CD14-positive monocyte (primary cell): Measurements from ENCODE around the gene NME2. TPM values are rescaled to one million over a fixed set of nuclear protein-coding genes. Genes with fewer than 3 reads are reported as not detected.

Experiments
- DNase-seq, 3 donors: peaks; one replicate each; pipeline ENCODE4 v3.0.0-alpha.2; 2011 to 2022
- H2AFZ ChIP-seq: 2 replicates; pipeline ENCODE4 v1.6.0; 2012; ENCODE audit warnings: mild to moderate bottlenecking, low read depth, low read length, inconsistent platforms; ENCODE audit not compliant: insufficient read depth, poor library complexity, severe bottlenecking
- H3K27ac ChIP-seq, 2 donors: 1 replicate in 1 of 2; 2 replicates in 1 of 2; pipeline ENCODE4 v1.5.1; 2012 to 2013; ENCODE audit warnings: low read length in 2 of 2, control low read depth in 1 of 2, inconsistent platforms in 1 of 2, low read depth in 1 of 2, mild to moderate bottlenecking in 1 of 2
- H3K27me3 ChIP-seq, 2 donors: one replicate each; pipeline versions ENCODE4 v1.6.0 to v1.6.1; 2011 to 2013; ENCODE audit warnings: low read length in 2 of 2; ENCODE audit not compliant: control insufficient read depth in 2 of 2, insufficient read depth in 2 of 2
- H3K36me3 ChIP-seq, 2 donors: replicated peaks in 1 of 2; 1 replicate in 1 of 2; 2 replicates in 1 of 2; pipeline versions ENCODE4 v1.5.1 to v1.6.1; 2012 to 2013; ENCODE audit warnings: low read length in 2 of 2, control low read depth in 1 of 2, inconsistent platforms in 1 of 2, mild to moderate bottlenecking in 1 of 2; ENCODE audit not compliant: insufficient read depth in 2 of 2, control insufficient read depth in 1 of 2
- H3K4me1 ChIP-seq, 2 donors: 1 replicate in 1 of 2; 2 replicates in 1 of 2; pipeline versions ENCODE4 v1.5.1 to v1.6.1; 2012 to 2013; ENCODE audit warnings: low read length in 2 of 2, control low read depth in 1 of 2, inconsistent platforms in 1 of 2, mild to moderate bottlenecking in 1 of 2, moderate library complexity in 1 of 2; ENCODE audit not compliant: insufficient read depth in 2 of 2, control insufficient read depth in 1 of 2
- H3K4me2 ChIP-seq: replicated peaks from 2 replicates; pipeline ENCODE3; 2012; ENCODE audit warnings: low read length, moderate library complexity, mild to moderate bottlenecking; ENCODE audit not compliant: poor library complexity, severe bottlenecking; ENCODE audit errors: extremely low read depth
- H3K4me3 ChIP-seq, 3 experiments: fragments of 200-600 bp in 1 of 3; sonication (generic) in 1 of 3; replicated peaks in 1 of 3; 1 replicate in 2 of 3; 2 replicates in 1 of 3; pipeline ENCODE4 v1.5.1; 2011 to 2013; ENCODE audit warnings: low read length in 3 of 3, mild to moderate bottlenecking in 3 of 3, control low read depth in 2 of 3, low read depth in 2 of 3, inconsistent platforms in 1 of 3, moderate library complexity in 1 of 3
- H3K79me2 ChIP-seq: 2 replicates; pipeline ENCODE4 v1.6.0; 2012; ENCODE audit warnings: mild to moderate bottlenecking, control low read depth, inconsistent platforms, low read length, moderate library complexity; ENCODE audit not compliant: insufficient read depth
- H3K9ac ChIP-seq: 2 replicates; pipeline ENCODE4 v1.6.0; 2017; ENCODE audit warnings: low read length, mild to moderate bottlenecking; ENCODE audit not compliant: insufficient read depth, poor library complexity, severe bottlenecking
- H3K9me3 ChIP-seq, 2 donors: replicated peaks in 1 of 2; 1 replicate in 1 of 2; 2 replicates in 1 of 2; pipeline versions ENCODE4 v1.5.1 to v1.6.1; 2012 to 2013; ENCODE audit warnings: low read length in 2 of 2, control low read depth in 1 of 2; ENCODE audit not compliant: control insufficient read depth in 1 of 2, insufficient read depth in 1 of 2
- H4K20me1 ChIP-seq: 2 replicates; pipeline ENCODE4 v1.6.0; 2012; ENCODE audit warnings: mild to moderate bottlenecking, low read length, control low read depth, moderate library complexity; ENCODE audit not compliant: insufficient read depth
- H3K27ac Mint-ChIP-seq, 7 donors: one replicate each; pipeline ENCODE4 v1.8.0; 2020; ENCODE audit warnings: mild to moderate bottlenecking in 7 of 7, mixed read lengths in 7 of 7, moderate library complexity in 6 of 7, inconsistent platforms in 2 of 7
- H3K27me3 Mint-ChIP-seq, 3 donors: one replicate each; pipeline ENCODE4 v1.8.0; 2021 to 2022; ENCODE audit warnings: low read depth in 3 of 3, mild to moderate bottlenecking in 3 of 3, mixed read lengths in 3 of 3, moderate library complexity in 3 of 3, inconsistent platforms in 1 of 3
- H3K36me3 Mint-ChIP-seq, 2 donors: one replicate each; pipeline ENCODE4 v1.8.0; 2020; ENCODE audit warnings: mixed read lengths in 2 of 2, inconsistent platforms in 1 of 2, mild to moderate bottlenecking in 1 of 2
- H3K4me1 Mint-ChIP-seq: one replicate; pipeline ENCODE4 v1.8.0; 2020; ENCODE audit warnings: mild to moderate bottlenecking, mixed read lengths
- H3K4me3 Mint-ChIP-seq, 2 donors: one replicate each; pipeline ENCODE4 v1.8.0; 2020; ENCODE audit warnings: mild to moderate bottlenecking in 2 of 2, mixed read lengths in 2 of 2, moderate library complexity in 1 of 2
- H3K9me3 Mint-ChIP-seq, 7 donors: one replicate each; pipeline ENCODE4 v1.8.0; 2020 to 2022; ENCODE audit warnings: mixed read lengths in 7 of 7, mild to moderate bottlenecking in 6 of 7, moderate library complexity in 6 of 7, inconsistent platforms in 2 of 7
- WGBS: methylation state at CpG from one replicate; pipeline ENCODE4 v1.1.5; 2013; ENCODE audit warnings: missing lambda C conversion rate; ENCODE audit not compliant: insufficient coverage; 5-methylcytosine and 5-hydroxymethylcytosine counted together
- intact Hi-C, 2 donors: fragments of 100-400 bp; cut with micrococcal nuclease; formaldehyde crosslinking; loops; one replicate each; pipeline versions ENCODE4 v1.15.0 to v1.15.1; 2023
- polyA plus RNA-seq, 3 donors: library from polyadenylated mRNA; depleted of rRNA in 1 of 3; unstranded in 2 of 3; stranded (reverse) in 1 of 3; fragments of 300-500 nt in 2 of 3; fragments of >200 nt in 1 of 3; fragmentation: Illumina TruSeq in 2 of 3; gene quantifications; 1 replicate in 2 of 3; 2 replicates in 1 of 3; pipeline ENCODE4 v1.2.3, GENCODE V29; 2012 to 2021
- TF ChIP-seq, protein P1 (sequence below): fragments of 200-600 bp; IDR thresholded peaks from one replicate; pipeline ENCODE4 v1.8.0; 2022; ENCODE audit warnings: antibody characterized with exemption, mild to moderate bottlenecking

Gene NME2
- polyA plus RNA-seq, 3 donors = 240 to 307 (median 259) TPM

GRCh38 chr17:51142597-51142996, 23.6 kb upstream of the NME2 start:
- Histone ChIP-seq H3K9me3 (no peaks in the 10 kb centered on the region), H3K4me1 (no peaks in the 10 kb centered on the region), H4K20me1 (no peaks in the 10 kb centered on the region), H3K4me2 (no peak overlapping the region), H3K27ac (no peak overlapping the region), H3K36me3 (no peaks in the 10 kb centered on the region), H3K9ac (no peak overlapping the region), H3K79me2 (no peaks in the 10 kb centered on the region), H3K4me3 (no peak overlapping the region), H2AFZ (no peak overlapping the region), H3K27me3 (no peaks in the 10 kb centered on the region)
- Mint-ChIP-seq H3K27ac (no peak overlapping the region), H3K27me3 (peaks cover 0 to 3% (median 0%) of the 10 kb centered on the region in 3 donors), H3K4me3 (no peak overlapping the region), H3K36me3 (no peaks in the 10 kb centered on the region), H3K9me3 (no peaks in the 10 kb centered on the region), H3K4me1 (peaks cover 1% of the 10 kb centered on the region)
- TF ChIP-seq, protein P1, sequence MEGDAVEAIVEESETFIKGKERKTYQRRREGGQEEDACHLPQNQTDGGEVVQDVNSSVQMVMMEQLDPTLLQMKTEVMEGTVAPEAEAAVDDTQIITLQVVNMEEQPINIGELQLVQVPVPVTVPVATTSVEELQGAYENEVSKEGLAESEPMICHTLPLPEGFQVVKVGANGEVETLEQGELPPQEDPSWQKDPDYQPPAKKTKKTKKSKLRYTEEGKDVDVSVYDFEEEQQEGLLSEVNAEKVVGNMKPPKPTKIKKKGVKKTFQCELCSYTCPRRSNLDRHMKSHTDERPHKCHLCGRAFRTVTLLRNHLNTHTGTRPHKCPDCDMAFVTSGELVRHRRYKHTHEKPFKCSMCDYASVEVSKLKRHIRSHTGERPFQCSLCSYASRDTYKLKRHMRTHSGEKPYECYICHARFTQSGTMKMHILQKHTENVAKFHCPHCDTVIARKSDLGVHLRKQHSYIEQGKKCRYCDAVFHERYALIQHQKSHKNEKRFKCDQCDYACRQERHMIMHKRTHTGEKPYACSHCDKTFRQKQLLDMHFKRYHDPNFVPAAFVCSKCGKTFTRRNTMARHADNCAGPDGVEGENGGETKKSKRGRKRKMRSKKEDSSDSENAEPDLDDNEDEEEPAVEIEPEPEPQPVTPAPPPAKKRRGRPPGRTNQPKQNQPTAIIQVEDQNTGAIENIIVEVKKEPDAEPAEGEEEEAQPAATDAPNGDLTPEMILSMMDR = no peak
- no CpG with 5 or more reads among the region's 2 CpGs for WGBS
- intact Hi-C loops = loop anchor here in 1 of 2 donors (5.0 kb wide), 1 partner anchor 40 kb away; no protein-coding TSS in a partner anchor
- DNase-seq = no peak

DNA sequence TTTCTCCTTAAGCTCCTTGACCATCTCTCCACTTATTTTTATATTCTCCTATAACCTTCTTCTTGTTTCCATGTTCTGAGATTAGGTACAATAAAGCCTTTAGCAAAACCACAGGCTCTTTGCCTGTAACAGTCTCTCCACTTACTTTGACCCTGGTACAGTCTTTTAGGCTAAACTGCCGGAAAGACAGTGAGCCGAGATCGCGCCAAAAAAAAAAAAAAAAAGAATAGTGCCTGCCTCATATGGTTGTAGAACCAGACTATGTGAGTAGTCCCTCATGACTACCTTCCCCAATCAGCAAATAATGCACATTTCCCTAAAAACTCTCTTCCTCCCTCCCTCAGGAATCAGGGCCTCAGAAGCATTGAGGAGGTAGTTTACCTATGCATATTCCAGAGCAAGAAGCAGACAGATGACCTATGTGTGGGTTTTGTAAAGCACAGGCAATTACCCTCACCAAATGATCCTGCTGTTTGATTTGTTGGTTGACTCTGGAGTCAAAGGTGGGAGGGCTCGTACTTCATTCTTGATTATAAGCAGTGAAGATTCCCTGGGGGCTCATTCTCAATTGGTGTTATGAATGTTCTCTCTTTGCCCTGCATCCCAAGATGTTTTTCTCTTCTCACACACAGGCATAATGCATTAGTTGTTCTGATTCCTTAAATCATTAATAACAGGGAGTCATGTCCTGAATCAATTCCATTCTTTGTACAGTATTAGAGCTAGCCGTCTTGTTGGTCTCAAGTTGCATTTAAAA, 21.8 kb upstream of the NME2 start:
- Histone ChIP-seq H3K9me3 (no peaks in the 10 kb centered on the region), H3K27me3 (no peaks in the 10 kb centered on the region), H3K79me2 (no peaks in the 10 kb centered on the region), H4K20me1 (no peaks in the 10 kb centered on the region), H3K27ac (no peak overlapping the region), H3K4me3 (no peak overlapping the region), H3K4me1 (no peaks in the 10 kb centered on the region), H3K4me2 (no peak overlapping the region), H2AFZ (no peak overlapping the region), H3K36me3 (no peaks in the 10 kb centered on the region), H3K9ac (no peak overlapping the region)
- H3K9me3 Mint-ChIP-seq = no peaks in the 10 kb centered on the region
- H3K4me3 Mint-ChIP-seq = no peak overlapping the region
- intact Hi-C loops = loop anchor here in 1 of 2 donors (5.0 kb wide), 1 partner anchor 42 kb away; no protein-coding TSS in a partner anchor
- no peaks in the 10 kb centered on the region for H3K36me3 Mint-ChIP-seq
- peaks cover 0 to 4% (median 3%) of the 10 kb centered on the region in 3 donors for H3K27me3 Mint-ChIP-seq
- TF ChIP-seq, protein P1 = no peak
- H3K4me1 Mint-ChIP-seq = peaks cover 1% of the 10 kb centered on the region
- H3K27ac Mint-ChIP-seq = no peak overlapping the region
- no peak for DNase-seq
- WGBS = 100% methylated on average over 1 of the region's 6 CpGs
